Right lobe of liver (tissue), 4 donors: ENCODE data around the gene PTPRM.

Experiments
- CTCF ChIP-seq, 4 donors: fragments of 200-600 bp in 3 of 4; fragments of 450-650 bp in 1 of 4; IDR thresholded peaks; one replicate each; pipeline versions ENCODE4 v1.5.1 to v1.8.0; 2016 to 2022; ENCODE audit warnings: antibody characterized with exemption in 4 of 4, mild to moderate bottlenecking in 2 of 4
- POLR2A ChIP-seq: fragments of 450-650 bp; IDR thresholded peaks from one replicate; pipeline ENCODE4 v1.6.1; 2017; ENCODE audit warnings: antibody characterized with exemption, mild to moderate bottlenecking
- donor health status: DM: no; HTN: no; CAD: no.
- donor health status: DM: no; HTN: no; CAD: no.
- donor health status: DM: no; HTN: yes; CAD: no.

GRCh38 chr18:8290913-8291312 lies 723.8 kb downstream of the PTPRM start:
- TF ChIP-seq CTCF (IDR thresholded peaks at IDR 0.05) (no peak), POLR2A (no peak)
